NT2/D1 (cell line): ENCODE results near the gene ATL3.
"Not testable (repeated sequence)": the region's sequence is repeated elsewhere in the genome, so short reads cannot be mapped to it uniquely, and the experiment has no call there.

ENCODE experiments used
- SUZ12 ChIP-seq: IDR thresholded peaks from 2 replicates; pipeline ENCODE4 v1.6.1; 2011; ENCODE audit not compliant: insufficient read length, insufficient read depth; ENCODE audit errors: extremely low read depth
- ZNF274 ChIP-seq: IDR thresholded peaks from 2 replicates; pipeline ENCODE4 v1.6.1; 2011; ENCODE audit warnings: mild to moderate bottlenecking, low read depth, low read length

GRCh38 chr11:63602290-63603179 is 68.6 kb downstream of the ATL3 start:
- not testable (repeated sequence) for TF ChIP-seq SUZ12, ZNF274
